GM23338 (cell line): ENCODE results near the gene TMPRSS15.

Experiments
- TF ChIP-seq, protein P1 (sequence below), 2 experiments: fragments of 200-600 bp in 1 of 2; sonication (generic) in 1 of 2; conservative IDR thresholded peaks; 2 replicates each; pipeline versions ENCODE4 v1.5.1 to v1.6.1; 2016 to 2017; ENCODE audit warnings: antibody characterized with exemption in 2 of 2, low read depth in 2 of 2, mild to moderate bottlenecking in 2 of 2, moderate library complexity in 1 of 2
- TF ChIP-seq, protein P2 (sequence below): IDR thresholded peaks from one replicate; pipeline ENCODE4 v1.6.1; 2018; ENCODE audit warnings: antibody characterized with exemption; ENCODE audit not compliant: unreplicated experiment

DNA sequence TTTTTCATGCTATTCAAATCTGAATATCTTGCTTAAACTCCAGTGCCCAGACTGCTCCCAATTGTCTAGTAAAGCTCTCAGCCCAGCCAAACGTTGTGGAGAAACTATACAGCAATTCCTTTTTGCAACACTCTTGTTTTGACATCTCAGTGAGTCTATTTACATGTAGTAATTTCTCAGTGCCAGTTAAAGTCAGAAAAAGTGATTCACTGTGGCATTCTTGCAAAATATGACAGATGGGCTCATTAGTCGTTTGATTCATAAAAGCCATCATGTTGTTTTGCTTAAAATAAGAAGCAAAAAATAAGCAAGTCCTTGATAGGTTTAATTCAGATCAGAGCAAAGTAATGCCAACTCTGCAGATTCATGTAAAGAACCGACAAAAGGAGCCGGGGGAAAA, 20.7 kb upstream of the TMPRSS15 start:
- TF ChIP-seq, protein P1, sequence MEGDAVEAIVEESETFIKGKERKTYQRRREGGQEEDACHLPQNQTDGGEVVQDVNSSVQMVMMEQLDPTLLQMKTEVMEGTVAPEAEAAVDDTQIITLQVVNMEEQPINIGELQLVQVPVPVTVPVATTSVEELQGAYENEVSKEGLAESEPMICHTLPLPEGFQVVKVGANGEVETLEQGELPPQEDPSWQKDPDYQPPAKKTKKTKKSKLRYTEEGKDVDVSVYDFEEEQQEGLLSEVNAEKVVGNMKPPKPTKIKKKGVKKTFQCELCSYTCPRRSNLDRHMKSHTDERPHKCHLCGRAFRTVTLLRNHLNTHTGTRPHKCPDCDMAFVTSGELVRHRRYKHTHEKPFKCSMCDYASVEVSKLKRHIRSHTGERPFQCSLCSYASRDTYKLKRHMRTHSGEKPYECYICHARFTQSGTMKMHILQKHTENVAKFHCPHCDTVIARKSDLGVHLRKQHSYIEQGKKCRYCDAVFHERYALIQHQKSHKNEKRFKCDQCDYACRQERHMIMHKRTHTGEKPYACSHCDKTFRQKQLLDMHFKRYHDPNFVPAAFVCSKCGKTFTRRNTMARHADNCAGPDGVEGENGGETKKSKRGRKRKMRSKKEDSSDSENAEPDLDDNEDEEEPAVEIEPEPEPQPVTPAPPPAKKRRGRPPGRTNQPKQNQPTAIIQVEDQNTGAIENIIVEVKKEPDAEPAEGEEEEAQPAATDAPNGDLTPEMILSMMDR (conservative IDR thresholded peaks at IDR 0.05; ENCODE audit: low read depth in 2 of 2): no peak
- TF ChIP-seq, protein P2, sequence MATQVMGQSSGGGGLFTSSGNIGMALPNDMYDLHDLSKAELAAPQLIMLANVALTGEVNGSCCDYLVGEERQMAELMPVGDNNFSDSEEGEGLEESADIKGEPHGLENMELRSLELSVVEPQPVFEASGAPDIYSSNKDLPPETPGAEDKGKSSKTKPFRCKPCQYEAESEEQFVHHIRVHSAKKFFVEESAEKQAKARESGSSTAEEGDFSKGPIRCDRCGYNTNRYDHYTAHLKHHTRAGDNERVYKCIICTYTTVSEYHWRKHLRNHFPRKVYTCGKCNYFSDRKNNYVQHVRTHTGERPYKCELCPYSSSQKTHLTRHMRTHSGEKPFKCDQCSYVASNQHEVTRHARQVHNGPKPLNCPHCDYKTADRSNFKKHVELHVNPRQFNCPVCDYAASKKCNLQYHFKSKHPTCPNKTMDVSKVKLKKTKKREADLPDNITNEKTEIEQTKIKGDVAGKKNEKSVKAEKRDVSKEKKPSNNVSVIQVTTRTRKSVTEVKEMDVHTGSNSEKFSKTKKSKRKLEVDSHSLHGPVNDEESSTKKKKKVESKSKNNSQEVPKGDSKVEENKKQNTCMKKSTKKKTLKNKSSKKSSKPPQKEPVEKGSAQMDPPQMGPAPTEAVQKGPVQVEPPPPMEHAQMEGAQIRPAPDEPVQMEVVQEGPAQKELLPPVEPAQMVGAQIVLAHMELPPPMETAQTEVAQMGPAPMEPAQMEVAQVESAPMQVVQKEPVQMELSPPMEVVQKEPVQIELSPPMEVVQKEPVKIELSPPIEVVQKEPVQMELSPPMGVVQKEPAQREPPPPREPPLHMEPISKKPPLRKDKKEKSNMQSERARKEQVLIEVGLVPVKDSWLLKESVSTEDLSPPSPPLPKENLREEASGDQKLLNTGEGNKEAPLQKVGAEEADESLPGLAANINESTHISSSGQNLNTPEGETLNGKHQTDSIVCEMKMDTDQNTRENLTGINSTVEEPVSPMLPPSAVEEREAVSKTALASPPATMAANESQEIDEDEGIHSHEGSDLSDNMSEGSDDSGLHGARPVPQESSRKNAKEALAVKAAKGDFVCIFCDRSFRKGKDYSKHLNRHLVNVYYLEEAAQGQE: no peak
